Tongue (tissue), 2 donors: ENCODE measurements around the gene LPIN1. TPM values are rescaled to one million over a fixed set of nuclear protein-coding genes. Genes with fewer than 3 reads are reported as not detected.
"Not testable (repeated sequence)": the region's sequence is repeated elsewhere in the genome, so short reads cannot be mapped to it uniquely, and the experiment has no call there.

Experiments used
- DNase-seq: peaks from one replicate; pipeline ENCODE4 v3.0.0-alpha.2; 2015
- total RNA-seq: library from RNA; depleted of rRNA; stranded (reverse); fragments of >200 nt; gene quantifications from one replicate; pipeline ENCODE4 v1.2.3, GENCODE V29; 2014

Gene LPIN1
- total RNA-seq, 1 donor from 2014 or later: 37.4 TPM

DNA sequence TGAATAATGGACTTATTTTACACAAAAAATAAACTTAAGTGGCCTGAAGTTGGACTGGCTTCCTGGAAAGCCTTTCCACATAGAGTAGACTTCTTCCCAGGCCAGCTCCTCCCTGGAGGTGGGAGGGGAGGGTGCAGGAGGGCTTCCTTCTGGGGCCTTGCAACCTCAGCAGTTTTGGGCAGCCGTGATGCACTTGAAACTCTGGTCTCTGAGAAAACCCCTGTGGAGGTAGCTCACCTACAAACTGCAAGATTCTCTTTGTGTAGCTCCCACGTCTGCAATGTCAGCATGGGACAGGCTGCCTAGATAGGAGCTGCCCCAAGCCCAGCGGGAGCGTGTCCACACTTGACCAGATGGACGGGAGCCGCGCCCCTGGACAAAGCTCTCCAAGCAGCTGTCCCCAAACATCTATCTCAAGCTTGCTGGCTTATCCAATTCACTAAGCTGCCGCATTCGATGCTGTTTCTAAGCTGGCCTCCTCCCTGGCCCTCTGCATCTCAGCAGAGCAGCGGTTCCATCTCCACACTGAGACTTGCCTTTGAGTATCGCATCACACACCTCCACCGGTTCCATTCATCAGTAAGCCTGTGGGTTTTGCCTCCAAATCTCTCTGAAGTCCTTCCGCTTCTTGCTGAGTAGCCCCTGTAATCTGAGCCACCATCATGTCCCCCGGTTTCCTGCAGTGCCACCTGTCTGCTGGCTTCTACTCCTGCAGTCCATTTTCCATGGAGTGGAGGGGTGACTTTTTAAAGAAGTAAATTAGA, 1.6 kb upstream of the LPIN1 start:
- DNase-seq: peak; percentile 76

DNA sequence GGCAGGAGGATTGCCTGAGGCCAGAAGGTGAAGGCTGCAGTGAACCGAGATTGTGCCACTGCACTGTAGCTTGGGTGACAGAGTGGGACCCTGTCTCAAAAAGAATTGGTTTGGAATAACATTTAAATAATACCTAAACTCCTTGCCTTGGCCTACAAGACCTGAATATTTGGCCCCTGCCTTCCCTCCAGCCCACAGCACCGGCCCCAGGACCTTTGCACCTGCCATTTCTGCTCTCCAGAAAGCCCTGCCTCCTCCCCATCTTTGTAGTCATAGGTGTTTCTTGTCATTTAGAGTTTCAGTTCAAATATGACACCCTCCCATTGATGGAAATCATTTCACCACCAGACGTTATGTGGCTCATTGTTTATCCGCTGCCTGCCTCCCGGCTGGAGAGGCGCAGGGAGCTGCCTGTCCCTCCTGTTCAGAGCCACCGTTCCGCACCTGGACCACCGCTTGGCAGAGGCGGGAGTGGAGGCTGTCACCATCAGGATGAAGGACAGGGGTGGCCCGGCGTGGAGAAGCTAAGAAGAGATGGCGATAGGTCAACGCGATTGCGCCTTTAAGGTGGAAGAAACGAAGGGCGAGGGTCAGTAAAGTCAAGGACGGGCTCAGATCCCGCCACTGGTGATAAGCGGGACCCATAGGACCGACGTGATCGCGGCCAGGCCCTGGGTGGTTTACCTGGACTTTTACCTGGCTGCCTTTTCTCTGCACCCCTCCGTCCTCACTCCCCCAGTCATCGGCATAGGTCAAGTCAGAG, 638 bp upstream of the LPIN1 start:
- no peak for DNase-seq

GRCh38 chr2:11746807-11747459, 501 bp downstream of the LPIN1 start:
- peak; percentile 63 for DNase-seq

DNA sequence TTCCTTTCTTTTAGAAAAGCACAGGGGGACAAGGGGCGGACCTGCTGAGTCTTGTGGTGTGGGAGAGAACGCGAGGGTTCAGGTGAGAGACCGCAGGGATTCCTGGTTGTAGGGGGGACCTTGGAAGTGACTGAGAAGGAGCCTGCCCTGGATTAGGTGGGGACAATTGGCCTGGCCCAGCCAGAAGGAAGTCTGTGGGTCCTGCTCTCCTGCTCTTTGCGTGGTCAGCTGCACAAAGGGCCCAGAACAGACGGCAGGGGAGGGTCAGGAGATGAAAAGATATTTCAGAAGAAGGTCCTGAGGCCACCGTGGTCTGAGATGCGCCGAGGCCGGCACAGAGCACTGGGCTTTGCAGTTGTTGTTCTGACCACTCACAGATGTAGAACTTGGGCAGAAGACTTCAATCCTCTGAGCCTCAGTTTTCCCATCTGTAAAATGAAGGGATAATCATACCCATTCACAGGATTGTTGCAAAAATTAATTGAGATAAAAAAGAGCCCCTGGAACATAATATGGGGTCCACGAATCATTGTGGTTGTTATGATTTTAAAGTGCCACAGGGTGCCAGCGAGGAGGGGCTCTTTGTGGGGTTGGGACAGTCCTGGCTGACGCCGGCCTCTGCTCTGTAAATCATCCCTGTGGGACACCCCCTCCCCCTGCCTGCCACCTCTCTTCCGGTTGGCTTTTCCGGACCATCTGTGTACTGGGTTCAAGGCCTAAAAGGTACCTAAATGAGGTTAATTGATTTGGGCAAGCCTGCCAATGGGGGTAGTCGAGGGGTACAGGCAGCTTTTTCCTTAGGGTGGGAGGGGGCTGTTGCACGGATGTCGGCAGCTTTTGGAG, 1.8 kb downstream of the LPIN1 start:
- DNase-seq: no peak

GRCh38 chr2:11748861-11749645, 2.6 kb downstream of the LPIN1 start:
- no peak for DNase-seq

DNA sequence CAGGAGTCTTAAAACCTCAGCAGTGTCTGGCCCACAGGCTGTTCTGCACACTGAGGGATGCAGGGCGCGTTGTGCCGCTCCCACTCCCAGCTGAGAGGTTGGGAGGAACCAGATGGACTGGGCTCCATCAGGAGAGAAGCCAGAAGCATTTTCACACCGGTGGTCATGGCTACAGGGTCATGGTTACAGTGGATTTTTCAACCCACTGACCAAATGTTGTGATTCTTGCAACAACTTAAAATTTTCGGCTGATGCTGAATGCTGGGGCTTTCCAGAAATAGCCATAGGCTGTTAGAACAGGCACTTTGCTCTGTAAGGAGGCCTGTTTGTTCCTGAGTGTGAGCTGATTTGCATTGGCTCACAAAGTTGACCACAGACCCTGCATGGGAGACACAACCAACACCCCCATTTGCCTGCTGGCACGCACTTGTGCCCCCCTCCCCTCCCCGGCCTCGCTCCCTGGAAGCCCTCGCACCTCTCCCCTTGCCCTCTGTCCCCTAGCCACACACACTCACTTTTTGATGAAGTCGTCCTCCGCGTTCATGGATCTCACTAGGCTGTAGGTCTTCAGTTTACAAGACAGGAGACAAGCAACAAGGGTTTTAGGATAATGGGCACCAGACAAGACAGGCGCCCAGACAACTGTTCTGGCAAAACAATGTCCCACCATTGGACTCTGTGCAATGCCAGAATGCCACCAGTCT, 3.4 kb downstream of the LPIN1 start:
- no peak for DNase-seq

- no peak for DNase-seq
These were observed 4.0 kb downstream of the LPIN1 start for GRCh38 chr2:11750422-11750821.

DNA sequence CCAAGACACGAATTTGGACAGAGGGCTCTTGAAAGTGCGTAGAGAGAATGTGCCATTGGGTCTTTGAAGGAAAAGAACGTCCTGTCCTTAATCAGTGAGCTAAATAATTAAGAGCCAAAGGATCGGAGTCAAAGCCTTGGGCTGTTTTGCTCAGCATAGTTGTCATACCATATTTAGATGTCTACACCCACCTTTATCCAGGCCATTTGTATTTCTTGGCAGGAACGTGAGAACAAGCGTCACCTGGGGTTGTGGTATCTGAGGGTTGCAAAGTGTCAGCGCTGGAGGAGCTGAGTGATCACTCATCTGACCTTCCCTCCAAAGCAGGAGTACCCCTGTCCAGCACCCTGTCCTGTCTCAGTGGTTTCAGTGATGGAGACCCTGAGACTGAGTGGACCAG, 4.5 kb downstream of the LPIN1 start:
- DNase-seq: no peak

DNA sequence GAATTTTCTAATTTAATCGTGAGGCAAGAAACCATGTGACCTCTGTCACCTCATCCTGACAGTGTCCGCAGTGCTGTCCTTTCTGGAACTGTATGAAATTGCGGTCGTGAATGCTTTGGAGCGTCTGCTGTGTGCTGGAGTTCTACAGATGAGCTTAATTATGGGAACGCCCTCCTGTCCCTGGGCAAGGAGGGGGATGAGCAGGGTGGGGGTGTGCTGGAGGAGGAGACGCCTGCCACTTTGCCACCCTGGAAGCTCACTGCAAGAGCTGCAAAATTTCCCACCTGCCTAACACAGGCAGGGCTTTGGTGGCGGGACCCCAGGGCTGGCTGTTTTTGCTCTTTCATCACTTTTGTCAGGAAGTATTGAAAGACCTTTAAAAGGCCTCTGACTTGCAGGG, 6.5 kb downstream of the LPIN1 start:
- DNase-seq: no peak

DNA sequence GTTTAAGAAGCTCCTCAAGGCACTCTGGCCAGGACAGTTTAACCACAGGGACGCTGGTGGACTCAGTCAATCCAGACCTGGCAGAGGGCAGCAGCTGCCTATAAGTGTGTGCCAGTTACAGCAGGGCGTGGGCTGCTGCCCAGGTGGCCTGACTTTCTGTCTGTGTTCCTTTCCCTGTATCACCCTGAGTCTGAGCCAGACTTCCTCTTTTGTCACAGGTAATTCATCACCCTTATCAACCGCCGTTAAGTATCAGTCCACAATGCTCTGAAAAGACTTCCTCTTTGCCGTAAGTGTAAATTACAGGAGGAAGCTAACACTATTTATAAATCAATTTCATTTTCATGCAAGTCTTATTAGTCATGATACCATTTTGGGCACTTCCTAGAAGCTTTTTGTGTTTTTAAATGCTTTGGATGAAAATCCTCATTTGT, 7.0 kb downstream of the LPIN1 start:
- DNase-seq: no peak

DNA sequence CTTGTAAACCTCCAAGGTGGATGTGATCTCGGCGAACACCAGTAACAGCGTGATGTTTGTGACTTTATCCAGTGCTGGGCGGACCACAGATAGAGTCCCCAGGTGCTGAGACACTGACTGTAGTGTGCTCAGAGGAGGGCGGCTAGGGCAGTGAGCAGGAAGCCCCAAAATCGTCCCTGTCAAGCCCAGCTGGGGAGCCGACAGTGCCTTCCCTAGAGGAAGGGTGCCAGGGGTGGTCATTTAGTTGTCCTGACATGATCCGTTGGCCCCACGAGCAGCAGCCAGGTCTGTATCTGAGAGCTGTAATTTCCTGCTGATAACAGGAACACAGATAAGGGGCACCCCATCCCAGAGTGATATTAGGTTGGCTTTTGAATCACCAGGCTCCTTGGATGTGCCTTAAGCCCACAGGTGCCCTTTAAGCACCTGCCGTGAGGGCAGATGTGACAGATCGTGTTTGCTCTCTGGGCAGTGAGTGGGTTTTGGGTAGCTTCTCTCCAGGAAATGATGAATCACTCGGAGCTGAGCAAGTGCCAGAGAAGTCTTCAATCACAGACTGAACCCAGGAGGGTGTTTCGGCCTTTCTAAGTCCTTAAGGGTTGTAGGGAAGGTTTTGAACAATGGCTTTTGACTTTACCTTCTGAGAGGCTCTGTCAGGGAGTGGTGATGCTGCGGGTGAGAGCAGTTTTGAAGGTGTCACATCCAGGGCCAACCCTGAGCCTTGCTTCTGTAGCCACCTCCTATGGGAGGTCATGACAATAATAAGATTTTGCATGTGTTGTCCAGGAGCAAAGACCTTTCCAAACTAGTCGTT, 7.7 kb downstream of the LPIN1 start:
- no peak for DNase-seq

DNA sequence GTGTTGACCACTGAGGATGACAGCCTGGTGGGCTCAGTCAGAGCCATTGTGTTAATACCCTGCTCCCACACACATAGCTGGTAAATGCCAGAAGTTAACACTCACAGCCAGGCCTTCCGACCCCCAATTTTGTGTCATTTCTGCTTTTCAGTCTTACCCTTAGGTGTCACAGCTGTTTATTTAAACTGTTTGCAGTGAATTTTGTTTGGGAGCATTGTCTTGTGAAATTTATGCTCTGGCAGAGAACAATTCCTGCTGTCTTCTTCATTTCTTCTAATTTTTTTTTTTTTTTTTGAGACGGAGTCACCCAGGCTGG, 8.2 kb downstream of the LPIN1 start:
- no peak for DNase-seq

GRCh38 chr2:11757101-11757500, 10.7 kb downstream of the LPIN1 start:
- DNase-seq: no peak

GRCh38 chr2:11758187-11758586, 11.8 kb downstream of the LPIN1 start:
- no peak for DNase-seq

GRCh38 chr2:11758647-11759046, 12.2 kb downstream of the LPIN1 start:
- no peak for DNase-seq

- DNase-seq: not testable (repeated sequence)
These were observed 12.9 kb downstream of the LPIN1 start for GRCh38 chr2:11759182-11759975.

GRCh38 chr2:11761259-11761658, 14.8 kb downstream of the LPIN1 start:
- DNase-seq: no peak

DNA sequence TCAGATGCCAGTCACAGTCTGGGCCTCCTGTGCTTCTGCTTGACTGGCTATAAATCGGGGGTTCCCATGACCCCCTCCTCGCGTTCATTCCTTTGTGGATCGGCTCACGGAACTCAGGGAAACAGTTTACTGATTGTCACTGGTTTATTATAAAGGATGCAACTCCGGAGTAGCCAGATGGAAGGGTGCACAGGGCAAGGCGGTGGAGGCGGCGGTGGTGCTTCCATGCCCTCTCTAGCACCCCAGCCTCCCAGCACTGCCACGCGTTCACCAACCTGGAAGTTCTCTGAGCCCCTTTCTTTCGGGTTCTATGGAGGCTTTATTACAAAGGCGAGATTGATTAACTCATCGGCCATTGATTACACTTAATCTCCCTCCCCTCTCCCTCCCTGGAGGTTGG, 15.6 kb downstream of the LPIN1 start:
- no peak for DNase-seq

GRCh38 chr2:11762799-11763461, 16.5 kb downstream of the LPIN1 start:
- no peak for DNase-seq
